Measurements from ENCODE around the gene NCCRP1.

GRCh38 chr19:39162441-39163043, 34.2 kb upstream of the NCCRP1 start:
- TF ChIP-seq CTCF (IDR thresholded peaks at IDR 0.05; ENCODE audit: low read depth, low read length, missing input control) (no peak), EGR1 (IDR thresholded peaks at IDR 0.05; ENCODE audit: low read depth in 2 of 2) (no peak), TAF1 (conservative IDR thresholded peaks at IDR 0.05) (no peak), RAD21 (IDR thresholded peaks at IDR 0.05) (no peak), GABPA (IDR thresholded peaks at IDR 0.05 in 1 of 2, conservative IDR thresholded peaks at IDR 0.05 in 1 of 2) (no peak), REST (IDR thresholded peaks at IDR 0.05) (no peak), FOXA1 (IDR thresholded peaks at IDR 0.05) (no peak), YY1 (IDR thresholded peaks at IDR 0.05) (no peak), HNF4A (conservative IDR thresholded peaks at IDR 0.05) (no peak)

Data from liver (tissue), 3 donors.